CD1c-positive myeloid dendritic cell (primary cell): Measurements from ENCODE around the gene SMKR1.

ENCODE experiments used
- DNase-seq: peaks from one replicate; pipeline ENCODE4 v3.0.0-alpha.2; 2016; ENCODE audit errors: extremely low spot score

The SMKR1 gene

DNA sequence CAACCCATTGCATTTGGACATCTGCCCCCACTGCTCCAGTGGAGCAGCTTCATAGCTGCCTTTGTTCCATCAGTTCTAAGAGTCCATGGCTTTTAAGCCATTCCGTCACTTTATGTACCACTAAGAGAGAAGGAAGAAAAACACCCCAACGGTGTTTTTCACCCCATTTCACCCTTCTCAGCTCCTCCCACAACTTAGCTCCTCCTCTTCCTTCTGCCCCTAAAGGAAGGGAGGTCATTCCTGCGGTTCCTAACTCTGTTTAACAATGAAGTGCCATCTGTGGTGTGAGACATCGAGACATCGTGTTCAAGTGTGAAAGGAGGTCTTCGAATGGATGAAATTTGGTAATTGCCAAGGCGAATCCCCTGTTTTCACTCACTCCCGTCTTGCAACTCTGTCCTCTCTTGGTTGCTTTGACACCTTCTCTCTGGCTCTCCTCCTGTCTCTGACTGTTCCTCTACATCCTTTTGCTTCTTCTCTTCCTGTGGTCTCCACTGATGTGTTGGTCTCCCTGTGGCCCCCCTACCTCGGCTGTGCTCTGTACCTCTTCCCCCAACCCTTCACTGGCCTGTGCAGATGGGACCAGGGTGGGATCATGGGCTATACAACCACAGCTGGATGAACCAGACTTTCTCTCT lies 23.0 kb downstream of the SMKR1 start:
- no peak for DNase-seq

GRCh38 chr7:129529643-129530042 lies 27.3 kb downstream of the SMKR1 start:
- DNase-seq, result no peak

DNA sequence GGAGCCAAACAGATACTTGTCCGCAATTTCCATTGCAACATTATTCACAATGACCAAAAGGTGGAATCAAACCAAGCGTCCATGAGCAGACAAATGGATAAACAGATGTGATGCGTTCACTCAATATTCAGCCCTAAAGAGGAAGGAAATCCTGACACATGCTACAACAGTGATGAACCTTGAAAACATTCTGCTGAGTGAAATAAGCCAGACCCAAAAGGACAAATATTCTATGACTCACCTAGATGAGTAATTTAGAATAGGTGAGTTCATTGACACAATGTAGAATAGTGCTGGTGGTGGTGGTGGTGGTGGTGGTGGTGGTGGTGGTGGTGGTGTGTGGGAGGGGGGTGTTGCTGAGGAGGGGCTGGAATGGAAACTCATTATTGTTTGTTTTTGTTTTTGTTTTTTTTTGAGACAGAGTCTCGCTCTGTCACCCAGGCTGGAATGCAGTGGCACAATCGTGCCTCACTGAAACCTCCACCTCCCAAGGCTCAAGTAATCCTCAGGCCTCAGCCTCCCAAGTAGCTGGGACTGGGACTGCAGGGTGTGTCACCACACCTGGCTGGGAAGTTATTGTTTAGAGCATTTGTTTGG lies 28.6 kb downstream of the SMKR1 start:
- DNase-seq, result peak; percentile 47

- DNase-seq, result no peak
These were observed 29.4 kb downstream of the SMKR1 start for GRCh38 chr7:129531721-129532120.

DNA sequence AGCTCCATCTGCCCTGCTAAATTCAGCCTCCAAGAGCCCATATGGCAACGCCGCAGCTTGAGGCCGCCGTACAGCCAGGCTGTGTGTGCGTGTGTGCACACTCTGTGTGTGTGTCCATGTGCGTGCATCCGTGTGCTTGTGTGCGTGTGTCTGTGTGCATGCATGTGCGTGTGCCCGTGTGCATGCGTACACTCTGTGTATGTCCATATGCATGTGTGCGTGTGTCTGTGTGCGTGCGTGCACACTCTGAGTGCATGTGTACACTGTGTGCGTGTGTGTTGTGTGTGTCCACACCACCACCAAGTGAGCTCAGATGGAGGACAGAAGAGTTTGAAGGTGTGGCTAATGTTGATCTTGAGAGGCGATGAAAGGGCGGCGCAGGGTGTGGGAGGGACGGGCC lies 30.0 kb downstream of the SMKR1 start:
- no peak for DNase-seq

DNA sequence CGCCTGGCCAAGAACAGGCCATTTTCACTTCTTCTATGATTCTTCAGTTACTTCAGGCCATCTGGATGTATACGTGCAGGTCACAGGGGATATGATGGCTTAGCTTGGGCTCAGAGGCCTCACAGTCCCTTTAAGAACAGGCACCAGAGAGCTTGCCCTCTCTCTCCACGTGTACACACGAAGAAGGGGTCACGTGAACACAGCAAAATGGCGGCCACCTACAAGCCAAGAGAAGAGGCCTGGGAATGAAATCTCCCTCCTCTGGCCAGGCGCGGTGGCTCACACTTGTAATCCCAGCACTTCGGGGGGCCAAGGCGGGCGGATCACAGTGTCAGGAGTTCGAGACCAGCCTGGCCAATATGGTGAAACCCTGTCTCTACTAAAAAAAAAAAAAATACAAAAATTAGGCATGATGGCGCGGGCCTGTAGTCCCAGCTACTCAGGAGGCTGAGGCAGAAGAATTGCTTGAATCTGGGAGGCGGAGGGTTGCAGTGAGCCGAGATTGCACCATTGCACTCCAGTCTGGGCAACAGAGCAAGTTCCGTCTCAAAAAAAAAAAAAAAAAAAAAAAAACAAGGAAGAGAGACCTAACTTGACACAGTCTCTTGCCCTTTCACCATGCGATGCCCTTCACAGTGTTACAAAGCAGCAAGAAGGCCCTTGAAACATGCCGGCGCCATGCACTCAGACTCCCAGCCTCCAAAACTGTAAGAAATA lies 32.4 kb downstream of the SMKR1 start:
- peak; percentile 25 for DNase-seq

- no peak for DNase-seq
These were observed 33.6 kb downstream of the SMKR1 start for GRCh38 chr7:129535896-129536295.

DNA sequence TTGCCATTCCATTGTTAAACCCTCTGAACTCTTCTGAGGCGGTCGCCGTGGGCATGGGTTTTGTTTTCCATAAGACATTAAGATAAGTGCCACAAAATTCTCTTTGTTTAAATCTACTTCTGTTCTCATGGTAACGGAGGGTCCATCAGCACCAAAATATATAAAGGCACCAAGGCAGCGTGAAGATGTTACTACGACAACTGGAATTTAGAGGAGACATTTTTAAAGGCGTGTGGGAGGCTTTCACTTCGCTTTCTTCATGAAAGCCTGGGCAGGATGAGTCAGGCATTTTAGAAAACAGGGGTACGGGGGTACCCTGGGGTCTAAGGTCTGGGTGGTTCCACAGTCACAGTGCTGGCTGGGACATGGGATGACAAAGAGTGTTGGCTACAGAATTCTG lies 34.0 kb downstream of the SMKR1 start:
- peak; percentile 41 for DNase-seq

DNA sequence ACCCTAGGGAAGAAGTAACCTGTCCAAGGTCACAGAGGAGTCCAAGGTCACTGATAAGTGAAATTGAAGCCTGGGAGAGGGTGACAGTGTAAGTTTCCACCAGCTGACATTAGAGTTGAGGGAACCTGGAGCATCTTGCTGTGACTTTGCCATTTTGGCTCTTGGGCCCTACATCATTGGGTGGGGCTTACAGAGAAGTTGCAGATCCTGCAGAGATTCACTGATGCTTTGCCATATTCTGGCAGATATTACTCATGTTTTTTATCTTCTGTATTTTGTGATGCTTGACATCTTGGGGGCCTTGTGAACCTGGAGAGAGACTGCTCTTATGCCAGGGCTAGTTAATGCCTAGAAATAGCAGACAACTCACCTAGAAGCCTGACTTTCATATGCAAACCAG lies 36.5 kb downstream of the SMKR1 start:
- DNase-seq, result no peak

DNA sequence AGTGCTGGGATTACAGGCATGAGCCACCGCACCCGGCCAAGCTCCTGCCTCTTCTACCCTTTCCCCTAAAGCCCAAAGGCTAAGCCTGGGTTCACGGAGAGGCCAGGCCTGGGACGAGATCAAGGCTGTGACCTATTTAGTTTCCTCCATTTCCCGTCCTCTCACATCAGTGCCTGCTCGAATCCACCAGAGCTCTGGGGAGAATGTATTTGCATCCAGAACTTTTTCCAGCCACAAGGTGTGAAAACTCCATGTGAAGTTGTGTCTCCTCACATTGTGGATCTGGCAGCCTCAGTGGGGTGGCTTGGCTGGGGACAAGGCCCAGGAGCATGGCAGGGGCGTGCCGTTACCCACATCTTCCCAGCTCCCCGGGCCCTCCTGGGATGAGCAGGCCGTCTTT lies 38.0 kb downstream of the SMKR1 start:
- no peak for DNase-seq

DNA sequence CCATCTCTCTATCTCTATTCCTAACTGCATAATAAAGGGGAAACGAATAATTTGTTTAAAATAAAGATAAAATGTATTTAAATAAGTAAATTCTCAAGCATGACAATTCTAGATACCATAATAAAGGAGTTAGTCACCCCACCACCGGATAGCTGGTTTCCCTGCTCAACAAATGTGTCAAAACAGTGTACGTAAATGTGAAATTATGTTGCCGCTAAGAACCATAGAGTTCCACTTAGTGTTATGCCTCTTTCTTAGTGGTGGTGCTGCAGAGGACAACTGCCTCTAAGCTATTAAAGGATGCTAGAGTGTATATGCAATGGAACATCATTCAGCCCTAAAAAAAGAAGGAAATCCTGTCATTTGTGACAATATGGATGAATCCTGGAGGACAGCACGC lies 42.4 kb downstream of the SMKR1 start:
- DNase-seq, result no peak

- DNase-seq, result no peak
These were observed 48.5 kb downstream of the SMKR1 start for GRCh38 chr7:129550693-129551360.

DNA sequence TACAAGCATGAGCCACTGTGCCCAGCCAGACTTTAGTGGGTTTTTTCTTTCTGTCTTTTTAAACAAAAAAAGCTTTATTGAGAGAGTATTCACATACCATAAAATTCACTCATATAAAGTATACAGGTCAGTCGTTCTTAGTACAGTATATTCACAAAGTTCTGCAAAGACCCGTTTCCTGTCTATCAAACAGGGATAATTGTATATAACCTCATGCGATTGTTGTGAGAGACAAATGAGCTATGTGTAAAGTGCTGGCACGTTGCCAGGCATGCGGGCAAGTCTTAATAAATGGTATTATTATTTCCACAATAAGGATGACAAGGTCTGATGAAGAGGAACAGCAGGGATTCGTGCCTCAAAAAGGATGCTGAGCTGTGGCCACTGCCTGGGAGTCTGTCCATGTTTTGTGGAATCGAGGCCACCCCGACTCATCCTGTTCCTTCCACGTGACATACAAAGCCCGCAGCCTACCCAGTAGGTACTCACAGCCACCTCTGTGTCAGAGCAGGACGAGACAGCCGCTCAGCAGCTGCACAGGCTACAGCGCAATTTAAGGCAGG lies 51.6 kb downstream of the SMKR1 start:
- peak; percentile 13 for DNase-seq

- no peak for DNase-seq
These were observed 54.3 kb downstream of the SMKR1 start for GRCh38 chr7:129556607-129557133.

DNA sequence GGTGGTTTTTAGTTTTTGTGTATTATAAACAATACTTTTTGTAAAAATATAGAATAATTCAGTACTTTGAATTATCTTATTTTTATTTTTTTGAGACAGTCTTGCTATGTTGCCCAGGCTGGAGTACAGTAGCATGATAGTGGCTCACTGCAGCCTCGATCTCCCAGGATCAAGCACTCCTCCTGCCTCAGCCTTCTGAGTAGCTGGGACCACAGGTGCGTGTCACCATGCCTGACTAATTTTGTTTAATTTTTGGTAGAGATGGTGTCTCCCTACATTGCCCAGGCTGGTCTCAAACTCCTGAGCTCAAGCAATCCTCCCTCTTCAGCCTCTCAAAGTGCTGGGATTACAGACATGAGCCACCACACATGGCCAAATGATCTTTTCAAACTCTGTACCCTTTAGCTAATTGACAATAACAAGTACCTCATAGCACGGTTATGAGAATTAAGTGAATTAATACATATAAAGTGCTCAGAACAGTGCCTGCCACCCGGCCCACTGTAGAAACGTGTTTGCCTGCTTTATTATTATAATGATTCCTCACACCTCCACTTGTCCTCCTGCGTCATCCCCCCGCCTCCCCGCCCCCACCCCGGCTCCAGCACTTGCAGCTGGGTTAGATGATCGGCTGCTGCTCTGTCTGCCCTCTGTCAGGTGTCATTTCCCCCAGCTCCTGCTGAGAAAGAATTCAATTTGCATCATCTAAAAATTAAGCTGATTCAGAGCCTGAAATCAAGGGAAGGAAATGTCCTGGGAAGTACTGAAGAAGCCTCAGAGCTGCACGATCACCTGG lies 55.6 kb downstream of the SMKR1 start:
- DNase-seq, result no peak

DNA sequence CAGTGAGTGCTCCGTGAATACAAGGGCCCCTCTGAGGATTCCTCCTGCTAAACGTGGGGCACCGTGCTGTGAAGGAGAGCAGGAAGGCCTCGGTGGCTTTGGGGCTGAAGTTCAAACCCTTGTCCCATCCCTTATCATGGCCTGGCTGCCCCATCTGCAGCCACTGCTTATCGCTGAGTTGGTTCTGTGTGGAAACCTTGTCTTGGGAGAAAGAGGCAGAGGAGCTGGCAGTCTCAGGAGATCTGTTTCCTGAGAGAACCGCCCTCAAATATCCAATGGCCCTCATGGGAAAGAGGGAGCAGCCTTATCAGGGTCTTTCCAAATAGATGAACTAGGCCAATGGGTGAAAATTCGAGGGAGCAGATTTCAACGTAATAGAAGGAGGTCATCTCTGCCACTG lies 57.2 kb downstream of the SMKR1 start:
- DNase-seq, result no peak

- no peak for DNase-seq
These were observed 58.5 kb downstream of the SMKR1 start for GRCh38 chr7:129560831-129561230.

DNA sequence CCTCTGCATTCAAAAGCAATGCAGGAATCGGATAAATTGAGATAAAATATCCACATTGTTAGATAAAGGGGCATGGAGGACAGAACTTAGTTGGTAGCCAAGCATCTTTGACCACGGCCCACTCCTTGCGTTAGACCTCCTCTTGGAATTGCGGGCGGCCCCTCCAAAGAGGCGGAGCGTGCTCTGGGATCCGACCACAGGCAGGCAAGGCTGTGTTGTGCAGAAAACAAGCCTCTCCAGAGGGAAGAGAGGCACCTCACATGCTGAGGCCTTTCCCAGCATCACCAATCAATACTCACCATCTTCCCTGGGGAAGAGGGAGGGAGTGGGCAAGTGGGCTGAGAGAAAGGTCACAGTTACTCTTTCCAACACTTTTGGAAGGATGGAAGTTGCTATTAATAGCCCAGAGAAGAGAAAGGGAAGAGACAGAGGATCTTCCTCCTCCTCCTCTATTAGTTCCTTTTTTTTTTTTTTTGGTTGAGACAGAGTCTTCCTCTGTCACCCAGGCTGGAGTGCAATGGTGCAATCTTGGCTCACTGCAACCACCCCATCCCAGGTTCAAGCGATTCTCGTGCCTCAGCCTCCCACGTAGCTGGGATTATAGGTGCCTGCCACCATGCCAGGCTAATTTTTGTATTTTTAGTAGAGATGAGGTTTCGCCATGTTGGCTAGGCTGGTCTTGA lies 59.5 kb downstream of the SMKR1 start:
- peak; percentile 47 for DNase-seq
